ENCODE measurements around the gene PTPRM. TPM values are rescaled to one million over a fixed set of nuclear protein-coding genes. Genes with fewer than 3 reads are reported as not detected.

The PTPRM gene
- total and polyA plus RNA-seq, 2 of the 4 experiments (the other 2 are of a cell fraction) = 28.3 to 51.2 TPM

DNA sequence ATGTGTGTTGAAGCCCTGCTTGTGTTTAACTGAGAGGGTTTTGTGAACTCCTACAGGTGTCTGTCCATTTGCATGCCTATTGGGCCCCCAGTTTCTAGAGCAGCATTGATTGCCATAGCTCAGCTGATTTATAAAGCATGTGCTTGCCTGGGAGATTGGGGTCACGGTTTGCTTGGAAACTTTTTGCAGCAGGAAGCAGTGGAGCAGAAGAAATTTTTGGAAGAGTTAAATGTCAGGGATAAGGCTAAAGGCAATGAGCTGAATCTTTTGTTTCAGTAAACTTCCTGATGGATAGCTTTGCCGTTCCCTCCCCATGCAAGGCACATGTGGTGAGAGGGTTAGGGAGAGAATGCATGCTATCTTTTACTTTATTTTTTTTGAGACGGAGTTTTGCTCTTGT, 102.2 kb downstream of the PTPRM start:
- Histone ChIP-seq H3K9me1 (ENCODE audit: insufficient read depth, low read length) (peaks cover 14% of the 10 kb centered on the region), H2BK120ac (ENCODE audit: low read depth, low read length) (no peak overlapping the region), H3K4ac (ENCODE audit: low read depth, low read length) (no peak overlapping the region), H2BK20ac (ENCODE audit: low read depth, low read length) (no peak overlapping the region), H2BK15ac (ENCODE audit: low read depth, low read length) (no peak overlapping the region), H3K56ac (ENCODE audit: extremely low read depth, insufficient read depth, low read length) (no peak overlapping the region), H2AK9ac (replicated peaks; ENCODE audit: low read depth, low read length, poor library complexity) (peak overlapping the region; percentile 62), H4K5ac (ENCODE audit: low read depth, low read length) (no peak overlapping the region), H3K23ac (ENCODE audit: low read depth, low read length) (no peak overlapping the region), H3K4me2 (ENCODE audit: low read depth, low read length) (no peak overlapping the region), H3K4me1 (ENCODE audit: control insufficient read depth, insufficient read depth, low read length) (peaks cover 2% of the 10 kb centered on the region; the same call in 1 of the 2 replicates), H3K14ac (replicated peaks; ENCODE audit: low read depth, low read length) (no peak overlapping the region), H4K8ac (ENCODE audit: low read depth in 2 of 2, low read length in 2 of 2) (no peak overlapping the region), H3K36me3 (ENCODE audit: control insufficient read depth, insufficient read depth, low read length) (no peaks in the 10 kb centered on the region), H3K9me3 (ENCODE audit: control insufficient read depth, insufficient read depth, low read length) (no peaks in the 10 kb centered on the region), H2BK5ac (ENCODE audit: low read depth, low read length, poor library complexity, severe bottlenecking) (no peak overlapping the region), H3K9ac (ENCODE audit: low read depth, low read length) (no peak overlapping the region), H3K4me3 (ENCODE audit: insufficient read depth, low read depth, low read length) (no peak overlapping the region), H3K27me3 (ENCODE audit: control insufficient read depth, insufficient read depth, low read length) (no peaks in the 10 kb centered on the region), H2AK5ac (ENCODE audit: low read depth, low read length) (no peak overlapping the region), H2AFZ (replicated peaks; ENCODE audit: low read length, poor library complexity) (no peak overlapping the region), H3K18ac (ENCODE audit: low read depth, low read length) (no peak overlapping the region), H4K91ac (ENCODE audit: insufficient read depth, low read depth, low read length) (no peak overlapping the region), H3K27ac (ENCODE audit: insufficient read depth, low read length) (no peak overlapping the region), H4K20me1 (ENCODE audit: insufficient read depth, low read length) (peaks cover 6% of the 10 kb centered on the region), H3K79me1 (ENCODE audit: low read depth in 1 of 2, low read length in 2 of 2) (peaks cover 5 to 8% of the 10 kb centered on the region in 2 experiments; a peak in 1 of 4 replicates)
- dilution Hi-C loops (cut with HindIII; ENCODE audit: low sequenced_read_pairs, unreplicated experiment) = no loop called here
- no TSS peak for BruUV-seq (replicated peaks)
- ChIA-PET CTCF (interaction anchor here (1.2 kb wide), 1 partner anchor 14 kb away, joined by 3 read pairs; no protein-coding TSS in a partner anchor), POLR2A (ENCODE audit: unreplicated experiment) (no interaction called here)
- ATAC-seq (ENCODE audit: low read depth) = no peak
- intact Hi-C loops (cut with micrococcal nuclease) = no loop called here
- no peak for DNase-seq
- TF ChIP-seq MAZ (IDR thresholded peaks at IDR 0.05; ENCODE audit: borderline replicate concordance, low read depth, low read length) (no peak), RCOR1 (IDR thresholded peaks at IDR 0.05; ENCODE audit: insufficient replicate concordance, low read length) (no peak), SMC3 (IDR thresholded peaks at IDR 0.05; ENCODE audit: low read depth, low read length) (no peak), FOS (IDR thresholded peaks at IDR 0.05; ENCODE audit: low read depth, low read length) (no peak), CTCF (conservative IDR thresholded peaks at IDR 0.05; ENCODE audit: low read depth, low read length) (no peak), NFE2L2 (IDR thresholded peaks at IDR 0.05; ENCODE audit: low read depth, low read length) (no peak), MAFK (IDR thresholded peaks at IDR 0.05; ENCODE audit: low read depth, low read length) (no peak), RFX5 (IDR thresholded peaks at IDR 0.05; ENCODE audit: low read depth, low read length) (no peak), POLR2A (IDR thresholded peaks at IDR 0.05; ENCODE audit: low read depth, low read length) (no peak)
- in situ Hi-C loops (cut with MboI; ENCODE audit: low sequenced_read_pairs) = no loop called here
- WGBS, 2 experiments (ENCODE audit: extremely low coverage in 2 of 2, insufficient read length in 1 of 2) = 33% methylated on average over 1 of the region's 3 CpGs; no CpG with 5 or more reads in 1 of the 2 experiments
